GM19099 (cell line): ENCODE measurements around the gene CYBC1.

Experiments
- POLR2A ChIP-seq: IDR thresholded peaks from 3 replicates; pipeline ENCODE4 v1.6.1; 2011; ENCODE audit warnings: low read depth; ENCODE audit not compliant: insufficient read length; ENCODE audit errors: extremely low read depth

The CYBC1 gene

GRCh38 chr17:82487910-82488309 lies 37.4 kb upstream of the CYBC1 start:
- no peak for TF ChIP-seq POLR2A

- no peak for TF ChIP-seq POLR2A
Measured at GRCh38 chr17:82486231-82487094, 35.9 kb upstream of the CYBC1 start.

GRCh38 chr17:82483836-82484235 lies 33.3 kb upstream of the CYBC1 start:
- TF ChIP-seq POLR2A, result no peak

GRCh38 chr17:82483204-82483660 lies 32.7 kb upstream of the CYBC1 start:
- no peak for TF ChIP-seq POLR2A

GRCh38 chr17:82480318-82480717 lies 29.8 kb upstream of the CYBC1 start:
- TF ChIP-seq POLR2A, result no peak

- TF ChIP-seq POLR2A, result no peak
Measured at GRCh38 chr17:82479602-82480001, 29.1 kb upstream of the CYBC1 start.

- no peak for TF ChIP-seq POLR2A
Measured at GRCh38 chr17:82477934-82478333, 27.4 kb upstream of the CYBC1 start.

- no peak for TF ChIP-seq POLR2A
Measured at GRCh38 chr17:82475458-82475857, 24.9 kb upstream of the CYBC1 start.

GRCh38 chr17:82474223-82475010 lies 23.9 kb upstream of the CYBC1 start:
- TF ChIP-seq POLR2A, result no peak

- no peak for TF ChIP-seq POLR2A
Measured at GRCh38 chr17:82470065-82470464, 19.5 kb upstream of the CYBC1 start.

- TF ChIP-seq POLR2A, result no peak
Measured at GRCh38 chr17:82468692-82469091, 18.1 kb upstream of the CYBC1 start.

- no peak for TF ChIP-seq POLR2A
Measured at GRCh38 chr17:82465023-82465603, 14.6 kb upstream of the CYBC1 start.

- no peak for TF ChIP-seq POLR2A
Measured at GRCh38 chr17:82464567-82464929, 14.0 kb upstream of the CYBC1 start.

GRCh38 chr17:82463925-82464566 lies 13.5 kb upstream of the CYBC1 start:
- TF ChIP-seq POLR2A, result no peak

- no peak for TF ChIP-seq POLR2A
Measured at GRCh38 chr17:82463391-82463790, 12.8 kb upstream of the CYBC1 start.
